Hypothalamus (tissue), 51 donors: ENCODE data around the gene MID1.

Experiments
- DNase-seq, 51 donors: peaks; one replicate each; lab custom pipeline; 2025; lab: John Stamatoyannopoulos, UW

MID1 gene

DNA sequence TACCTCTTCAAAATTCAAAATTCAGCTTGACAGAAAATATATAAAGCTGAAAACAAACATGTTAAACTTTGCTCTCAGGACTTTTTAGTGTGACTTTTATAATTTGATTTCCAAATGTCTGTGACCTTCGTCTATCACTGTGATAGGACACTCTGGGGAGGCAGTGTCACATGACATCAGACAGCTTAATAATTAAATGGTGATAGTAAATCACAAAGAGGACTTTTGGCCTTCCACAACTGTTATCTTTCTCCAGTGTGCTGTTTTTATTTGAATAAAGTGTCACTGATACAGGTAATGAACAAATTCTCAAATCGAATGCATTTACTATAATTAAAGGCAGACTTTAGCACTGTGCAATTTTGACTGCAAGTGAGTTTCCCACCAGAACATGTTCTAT is 83.1 kb downstream of the MID1 start:
- no peak for DNase-seq

DNA sequence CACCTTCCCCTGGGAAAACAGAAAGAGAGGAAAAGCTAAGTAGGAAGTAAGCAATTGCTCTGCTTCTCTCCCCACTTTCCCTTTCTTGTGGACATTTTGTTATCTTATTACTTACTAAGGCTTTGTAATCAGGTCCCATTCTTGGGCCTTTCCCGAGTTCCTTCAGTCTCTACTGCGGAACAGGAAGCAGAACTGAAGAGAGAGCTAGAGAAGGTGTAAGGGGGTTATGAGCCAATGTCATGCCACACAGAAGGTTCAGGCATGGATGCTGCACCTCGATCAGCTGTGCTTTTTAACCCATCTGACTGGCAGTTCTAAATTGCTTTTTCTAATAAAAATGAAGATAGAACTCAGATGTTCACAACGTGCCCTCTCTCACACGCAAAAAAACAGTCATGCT is 83.6 kb downstream of the MID1 start:
- no peak for DNase-seq

DNA sequence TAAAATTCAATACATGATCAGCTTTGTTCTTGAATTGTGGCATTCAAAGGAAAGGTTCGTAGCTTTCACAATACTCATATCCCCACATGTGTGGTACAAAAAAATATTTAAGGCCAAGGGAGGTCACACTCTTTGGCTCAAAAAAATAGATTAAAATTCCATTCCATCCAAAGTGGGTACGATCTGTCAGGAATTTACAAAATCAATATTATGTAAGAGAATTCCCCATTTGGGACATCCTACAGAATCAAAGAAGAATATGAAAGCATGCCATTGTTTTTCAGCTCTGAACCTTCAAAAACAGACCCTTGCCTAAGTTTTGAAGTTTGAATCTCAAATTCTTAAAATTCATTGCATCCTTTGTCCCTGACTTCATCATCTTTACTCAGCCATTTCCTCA is 85.8 kb downstream of the MID1 start:
- no peak for DNase-seq

DNA sequence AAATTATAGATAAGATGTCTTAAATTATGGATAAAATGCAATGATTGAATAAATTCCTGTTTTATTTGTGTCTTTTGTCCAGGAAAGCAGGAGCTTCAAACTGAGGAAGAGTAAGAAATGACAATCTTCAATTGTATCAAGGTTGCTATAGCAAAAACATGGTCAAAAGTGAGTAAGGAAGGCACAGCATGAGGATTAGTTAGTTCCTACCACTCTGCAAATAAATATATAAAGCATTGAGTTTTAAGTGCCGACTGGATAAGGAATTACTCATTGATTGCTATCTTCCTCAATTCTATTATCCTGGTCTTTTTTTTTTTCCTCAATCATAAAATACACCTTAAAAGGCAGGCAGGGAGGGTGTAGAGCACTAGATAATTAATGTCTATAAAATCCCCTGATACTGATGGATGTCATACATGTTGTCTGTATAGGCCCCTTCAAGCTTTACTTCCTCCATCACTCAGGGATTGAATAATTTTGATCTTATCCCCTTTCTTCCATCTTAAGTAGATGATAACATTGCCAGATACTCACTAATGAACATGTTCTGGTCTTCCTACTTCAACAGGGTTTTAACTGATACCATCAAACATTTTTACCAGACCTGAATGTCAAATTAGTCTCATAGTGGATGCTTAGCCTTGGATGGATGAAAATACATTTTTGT is 86.6 kb downstream of the MID1 start:
- no peak for DNase-seq

DNA sequence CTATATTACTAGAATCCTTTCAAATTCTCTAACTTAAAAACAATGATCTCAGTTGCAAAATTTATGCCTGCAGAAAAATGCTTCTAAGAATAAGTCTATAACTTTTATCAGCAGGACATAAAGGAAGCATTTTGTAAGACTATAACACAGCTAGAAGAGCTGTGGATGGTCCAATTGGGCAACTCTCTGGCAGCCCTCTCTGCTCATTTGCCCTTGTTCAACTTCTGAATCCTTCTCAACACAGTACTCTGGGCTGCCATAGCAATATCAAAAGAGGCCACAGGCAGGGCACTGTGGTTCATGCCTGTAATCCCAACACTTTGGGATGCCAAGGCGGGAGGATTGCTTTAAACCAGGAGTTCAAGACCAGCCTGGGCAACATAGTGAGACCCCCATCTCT is 88.5 kb downstream of the MID1 start:
- no peak for DNase-seq

DNA sequence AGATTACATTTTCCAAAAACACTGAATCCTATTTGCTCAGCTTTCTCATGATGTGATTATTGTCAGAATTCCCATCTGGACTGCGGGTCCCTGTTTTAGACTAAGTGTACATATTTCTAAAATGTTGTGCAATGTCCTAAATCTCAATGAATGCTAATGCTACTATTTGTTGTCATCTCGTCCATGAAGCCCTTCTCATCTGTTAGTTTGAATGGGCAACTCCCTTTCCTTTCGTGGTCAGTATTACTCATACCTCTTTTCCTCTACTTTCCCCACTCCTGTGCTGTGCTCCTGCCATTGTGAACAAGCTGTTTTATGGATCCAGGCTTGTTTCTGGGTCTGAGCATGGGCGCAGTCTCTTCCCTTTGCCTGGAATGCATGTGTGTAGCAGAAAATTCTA is 91.0 kb downstream of the MID1 start:
- DNase-seq = no peak

GRCh38 chrX:10526451-10526850 is 93.9 kb downstream of the MID1 start:
- DNase-seq = no peak

DNA sequence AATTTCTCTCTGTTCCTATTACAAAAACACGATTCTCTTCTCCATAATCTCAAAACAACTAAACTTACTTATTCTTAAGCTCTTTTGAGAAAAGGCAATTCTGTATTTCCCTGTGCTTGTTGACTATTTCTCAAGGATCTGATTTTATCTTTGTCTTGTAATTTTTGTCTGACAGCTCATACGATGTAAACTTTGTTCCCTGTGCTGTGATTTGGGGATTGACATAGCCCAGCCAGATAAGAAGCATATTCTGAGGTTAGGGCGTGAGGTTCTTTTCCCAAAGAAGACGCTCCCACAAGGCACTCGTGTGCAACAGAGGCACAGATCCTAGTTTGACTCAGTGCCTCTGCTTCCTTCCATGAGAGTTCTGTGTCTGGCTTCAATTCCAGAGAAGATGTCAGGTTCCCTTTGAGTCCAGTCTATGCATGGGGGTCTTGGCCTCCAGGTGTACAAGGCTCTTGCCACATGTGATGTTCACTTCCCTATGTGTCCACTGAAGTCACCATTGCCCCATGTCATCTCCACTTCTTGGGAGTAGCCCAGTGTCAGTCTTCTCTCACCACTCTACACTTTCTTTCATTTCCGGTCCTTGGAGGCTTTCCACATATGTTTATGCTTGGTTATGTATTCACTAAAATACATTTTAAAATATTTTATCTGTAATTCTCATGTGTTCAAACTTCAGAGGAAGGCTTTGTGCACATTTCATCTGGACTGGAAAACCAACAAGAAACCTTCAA is 94.8 kb downstream of the MID1 start:
- no peak for DNase-seq

DNA sequence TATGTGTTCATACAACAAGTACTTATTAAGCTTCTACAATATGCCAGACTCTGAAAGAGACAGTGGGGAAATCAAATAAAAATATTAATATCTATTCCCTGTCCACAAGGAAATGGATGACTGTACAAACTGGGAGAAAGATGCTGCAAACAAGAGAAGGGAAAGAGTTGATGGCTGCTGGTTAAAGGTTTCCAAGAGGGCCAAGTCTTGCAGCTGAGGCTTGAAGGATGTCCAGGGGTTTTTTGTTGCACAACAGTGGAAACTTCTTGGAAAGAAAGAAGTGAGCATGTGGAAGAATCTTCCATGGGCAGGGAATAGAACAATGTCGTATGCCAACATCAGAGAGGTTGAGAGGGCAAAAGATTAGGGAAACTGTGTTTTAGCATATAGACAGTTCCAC is 95.8 kb downstream of the MID1 start:
- no peak for DNase-seq

- DNase-seq = no peak
These were observed 100.6 kb downstream of the MID1 start for GRCh38 chrX:10519761-10520160.

DNA sequence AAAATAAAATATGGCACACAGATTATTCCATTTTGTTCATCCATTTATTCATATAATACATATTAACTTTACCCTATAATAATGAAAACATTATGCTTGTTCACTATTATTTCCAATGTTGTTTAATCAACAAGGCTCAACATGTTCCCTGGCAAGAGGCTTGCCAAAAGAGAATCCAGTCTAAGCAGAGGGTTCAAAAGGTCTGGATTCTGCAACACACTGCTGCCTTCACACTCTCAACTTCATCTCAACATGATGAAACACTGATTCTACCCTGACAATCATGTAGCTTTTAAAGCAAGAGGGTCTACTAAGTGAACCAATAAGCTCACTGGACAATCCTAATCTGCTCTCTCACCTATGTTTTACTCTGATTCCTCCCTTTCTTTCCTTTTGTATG is 101.1 kb downstream of the MID1 start:
- DNase-seq = no peak

DNA sequence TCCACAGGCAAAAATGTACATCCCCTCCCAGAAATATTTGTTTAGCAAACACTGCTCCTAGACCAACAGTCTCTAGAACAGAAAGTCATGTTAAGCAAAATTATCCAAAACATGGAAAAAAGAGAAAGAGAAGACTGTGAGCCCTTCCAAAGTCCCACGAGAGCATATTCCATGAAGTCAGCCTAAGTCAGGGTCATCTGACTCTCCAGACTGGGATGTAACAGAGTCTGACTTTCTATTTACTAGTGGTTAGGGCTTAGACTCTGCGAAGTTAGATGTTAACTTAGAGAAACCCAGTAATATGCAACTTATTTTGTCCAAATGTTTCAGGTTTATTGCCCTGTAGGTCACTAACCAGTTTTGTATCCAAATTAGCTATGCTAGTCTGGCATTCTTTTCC is 102.3 kb downstream of the MID1 start:
- no peak for DNase-seq

GRCh38 chrX:10516781-10517322 is 103.5 kb downstream of the MID1 start:
- no peak for DNase-seq

DNA sequence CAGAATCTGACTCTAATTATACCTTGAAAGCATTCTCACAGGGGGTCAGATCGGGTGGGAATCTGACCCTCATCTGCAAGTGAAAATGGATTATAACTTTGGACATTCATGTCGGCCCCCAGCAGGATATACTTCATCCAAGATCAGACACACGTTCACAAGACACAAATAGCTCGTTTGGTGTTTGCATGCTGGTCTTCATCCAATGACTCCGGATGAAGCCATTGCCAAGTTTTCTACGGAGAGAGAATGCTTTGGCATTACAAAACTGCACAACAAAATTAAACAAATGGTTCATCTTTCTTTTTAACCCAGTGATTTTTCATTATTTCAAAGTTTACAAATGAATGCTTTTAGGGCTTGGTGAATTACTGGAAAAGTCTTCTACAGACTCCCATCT is 105.5 kb downstream of the MID1 start:
- DNase-seq = no peak

GRCh38 chrX:10513974-10514373 is 106.4 kb downstream of the MID1 start:
- no peak for DNase-seq

DNA sequence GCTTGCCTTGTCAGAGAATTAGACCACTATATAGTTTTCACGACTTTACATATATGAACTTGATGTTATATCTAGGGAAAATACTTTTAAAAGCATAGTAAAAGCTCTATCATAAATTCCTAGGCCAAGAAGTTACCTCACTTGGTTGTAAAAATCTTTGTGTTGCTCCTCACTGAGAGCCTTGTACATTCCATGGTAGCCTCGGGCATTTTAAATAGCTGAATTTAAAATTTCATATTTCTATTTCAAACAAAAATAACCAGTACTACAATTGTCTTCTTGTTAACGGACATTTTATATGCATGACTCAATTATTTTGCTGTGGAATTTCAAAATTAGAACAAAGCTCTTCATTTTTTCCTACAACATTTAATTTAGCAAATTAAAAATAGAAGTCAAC is 107.6 kb downstream of the MID1 start:
- DNase-seq = no peak

DNA sequence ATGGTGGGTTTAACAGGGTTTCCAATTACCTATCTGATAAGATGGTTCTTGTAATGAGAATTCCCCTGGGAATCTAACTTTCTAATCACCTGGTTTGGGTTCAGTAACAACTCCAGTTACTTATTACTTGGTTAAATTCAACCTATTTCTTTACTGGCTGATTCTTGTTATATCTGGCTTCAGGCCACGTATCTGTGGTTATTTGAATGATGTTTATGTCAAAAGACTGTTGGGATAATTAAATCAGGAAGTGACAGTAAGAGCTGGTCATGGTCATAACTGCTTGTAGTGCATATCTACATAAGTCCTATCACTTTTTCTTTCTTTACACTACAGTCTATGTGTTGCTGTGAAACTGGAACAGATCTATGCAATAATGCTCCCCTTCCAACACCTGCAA is 108.1 kb downstream of the MID1 start:
- DNase-seq = no peak

GRCh38 chrX:10509397-10509796 is 111.0 kb downstream of the MID1 start:
- DNase-seq = no peak

DNA sequence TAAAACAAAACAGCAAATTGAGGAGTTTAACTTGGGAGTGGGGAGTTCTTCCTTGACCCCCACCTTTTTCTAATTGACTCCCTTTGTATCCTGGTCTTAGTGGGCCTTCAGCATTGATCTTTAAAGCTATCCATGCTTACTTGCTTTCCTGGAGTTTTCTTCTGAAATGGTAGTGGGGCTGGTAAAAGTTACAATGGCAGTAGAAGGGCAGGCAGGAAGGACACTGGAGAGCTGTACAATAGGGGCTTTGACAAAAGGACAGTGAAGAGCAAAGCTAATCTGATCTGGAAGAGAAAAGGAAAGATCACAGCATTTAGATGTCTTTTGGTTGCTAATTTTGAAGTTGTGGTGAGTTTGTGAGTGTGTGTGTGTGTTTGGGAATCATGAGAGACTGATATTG is 111.5 kb downstream of the MID1 start:
- no peak for DNase-seq

GRCh38 chrX:10507876-10508275 is 112.5 kb downstream of the MID1 start:
- DNase-seq = no peak

- no peak for DNase-seq
These were observed 113.2 kb downstream of the MID1 start for GRCh38 chrX:10507181-10507580.

- no peak for DNase-seq
These were observed 113.6 kb downstream of the MID1 start for GRCh38 chrX:10506781-10507180.
